HepG2 (cell line): ENCODE results near the gene OR10H1. TPM values are rescaled to one million over a fixed set of nuclear protein-coding genes. Genes with fewer than 3 reads are reported as not detected.

Experiments used
- ATAC-seq: fragments of 200-7000 bp; cut with Tn5 transposase; 3 replicates; pipeline ENCODE4 v1.9.1; 2020; ENCODE audit warnings: mild to moderate bottlenecking, moderate library complexity
- BruUV-seq: library from RNA; stranded (reverse); fragments of 400-500 nt; replicated peaks from 2 replicates; lab custom pipeline; 2021; lab: Mats Ljungman, UMichigan
- CTCF ChIA-PET: fragments of 300-600 bp; formaldehyde crosslinking; extraction: SDS; loops from one replicate; lab custom pipeline; 2021; ENCODE audit warnings: low total read pairs, inconsistent platforms, low intra/inter-chr PET ratio; lab: Yijun Ruan, JAX
- POLR2A ChIA-PET: fragments of 350-600 bp; sonication (Branson Sonifier 250); formaldehyde crosslinking; loops from one replicate; lab custom pipeline; 2020; ENCODE audit warnings: antibody characterized with exemption, inconsistent platforms; lab: Yijun Ruan, JAX
- DNase-seq: peaks from one replicate; pipeline ENCODE4 v3.0.0-alpha.2; 2015; ENCODE audit warnings: low spot score
- FAIRE-seq: peaks from 3 replicates; lab custom pipeline; 2011; peaks lifted over from hg19 to GRCh38; lab: Jason Lieb, UNC
- H2AFZ ChIP-seq: one replicate; pipeline ENCODE4 v1.6.1; 2011; ENCODE audit warnings: low read length, inconsistent platforms
- H3K27ac ChIP-seq: fragments of 300-600 bp; 3 replicates; pipeline ENCODE4 v1.8.0; 2011; ENCODE audit warnings: mixed run types, mild to moderate bottlenecking, mixed read lengths, low read length, inconsistent platforms; ENCODE audit not compliant: insufficient read depth; ENCODE audit errors: extremely low read length
- H3K27me3 ChIP-seq, 2 experiments: fragments of 200-600 bp in 1 of 2; 2 replicates in 1 of 2; 3 replicates in 1 of 2; pipeline versions ENCODE4 v1.6.0 to v1.8.0; 2011; ENCODE audit warnings: low read length in 2 of 2, mild to moderate bottlenecking in 2 of 2, moderate library complexity in 2 of 2, inconsistent platforms in 1 of 2; ENCODE audit not compliant: insufficient read depth in 2 of 2, control insufficient read depth in 1 of 2
- H3K36me3 ChIP-seq, 2 experiments: fragments of 200-600 bp in 1 of 2; replicated peaks in 1 of 2; 2 replicates in 1 of 2; 3 replicates in 1 of 2; pipeline versions ENCODE4 v1.5.1 to v1.8.0; 2011; ENCODE audit warnings: low read length in 2 of 2, inconsistent platforms in 1 of 2; ENCODE audit not compliant: insufficient read depth in 2 of 2, control insufficient read depth in 1 of 2
- H3K4me1 ChIP-seq: 2 replicates; pipeline ENCODE4 v1.5.1; 2012; ENCODE audit warnings: low read length, inconsistent platforms; ENCODE audit not compliant: insufficient read depth
- H3K4me2 ChIP-seq: 2 replicates; pipeline ENCODE4 v1.6.0; 2011; ENCODE audit warnings: low read depth, low read length, inconsistent platforms
- H3K4me3 ChIP-seq, 3 experiments: fragments of 200-600 bp in 1 of 3; sonication (generic), shearing (Covaris generic) in 1 of 3; replicated peaks in 1 of 3; 2 replicates each; pipeline ENCODE4 v1.5.1; 2011 to 2016; ENCODE audit warnings: low read length in 3 of 3, inconsistent platforms in 2 of 3, low read depth in 2 of 3, mild to moderate bottlenecking in 2 of 3, control low read depth in 1 of 3, mixed read lengths in 1 of 3; ENCODE audit not compliant: insufficient read depth in 1 of 3
- H3K79me2 ChIP-seq: one replicate; pipeline ENCODE4 v1.6.1; 2011; ENCODE audit warnings: low read length, inconsistent platforms; ENCODE audit not compliant: insufficient read depth
- H3K9ac ChIP-seq: 2 replicates; pipeline ENCODE4 v1.6.0; 2011; ENCODE audit warnings: mild to moderate bottlenecking, low read depth, low read length, inconsistent platforms; ENCODE audit not compliant: insufficient read depth
- H3K9me3 ChIP-seq: 2 replicates; pipeline ENCODE4 v1.5.1; 2012; ENCODE audit warnings: mild to moderate bottlenecking, low read length
- H4K20me1 ChIP-seq: 2 replicates; pipeline ENCODE4 v1.6.0; 2011; ENCODE audit warnings: inconsistent platforms, mild to moderate bottlenecking, low read length, moderate library complexity; ENCODE audit not compliant: insufficient read depth
- AKAP8 ChIP-seq: sonication (generic); formaldehyde crosslinking; IDR thresholded peaks from 2 replicates; pipeline ENCODE4 v1.5.1; 2020; ENCODE audit warnings: mild to moderate bottlenecking, missing genetic modification reagents
- ARID3A ChIP-seq: IDR thresholded peaks from 2 replicates; pipeline ENCODE4 v1.6.1; 2012; ENCODE audit warnings: low read depth, low read length, improper control_type of control experiment
- ATF7 ChIP-seq, 2 experiments: fragments of 450-650 bp in 1 of 2; sonication (generic) in 1 of 2; formaldehyde crosslinking in 1 of 2; IDR thresholded peaks; 2 replicates each; pipeline versions ENCODE4 v1.4.0 to v1.6.1; 2016 to 2020; ENCODE audit warnings: antibody characterized with exemption in 1 of 2, mild to moderate bottlenecking in 1 of 2, missing genetic modification reagents in 1 of 2
- HCFC1 ChIP-seq: fragments of 150-350 bp; IDR thresholded peaks from 2 replicates; pipeline ENCODE4 v1.6.1; 2014; ENCODE audit warnings: low read depth, low read length
- MEIS1 ChIP-seq: sonication (generic); formaldehyde crosslinking; IDR thresholded peaks from 2 replicates; pipeline ENCODE4 v1.9.0; 2021; ENCODE audit warnings: mild to moderate bottlenecking, missing genetic modification reagents, moderate library complexity, borderline replicate concordance
- TBP ChIP-seq: sonication (generic); formaldehyde crosslinking; IDR thresholded peaks from 2 replicates; pipeline ENCODE4 v1.5.0; 2020; ENCODE audit warnings: missing genetic modification reagents
- TCF7 ChIP-seq: sonication (generic); IDR thresholded peaks from 2 replicates; pipeline ENCODE4 v1.6.1; 2016; ENCODE audit warnings: antibody characterized with exemption, low read depth
- ZFP36L1 ChIP-seq: sonication (generic); formaldehyde crosslinking; IDR thresholded peaks from 2 replicates; pipeline ENCODE4 v1.8.0; 2022; ENCODE audit warnings: mild to moderate bottlenecking, missing genetic modification reagents, moderate library complexity
- ZGPAT ChIP-seq: IDR thresholded peaks from 2 replicates; pipeline ENCODE4 v1.6.1; 2016; ENCODE audit warnings: mild to moderate bottlenecking
- ZNF333 ChIP-seq: sonication (generic); formaldehyde crosslinking; IDR thresholded peaks from 2 replicates; pipeline ENCODE4 v1.4.0; 2020; ENCODE audit warnings: mild to moderate bottlenecking, missing genetic modification reagents, borderline replicate concordance
- ZNF468 ChIP-seq: sonication (generic); formaldehyde crosslinking; IDR thresholded peaks from 2 replicates; pipeline ENCODE4 v1.8.0; 2022; ENCODE audit warnings: mild to moderate bottlenecking, moderate library complexity, missing genetic modification reagents
- ZNF646 ChIP-seq: sonication (generic); formaldehyde crosslinking; IDR thresholded peaks from 2 replicates; pipeline ENCODE4 v1.9.0; 2021; ENCODE audit warnings: mild to moderate bottlenecking, missing genetic modification reagents
- ZNF773 ChIP-seq: sonication (generic); formaldehyde crosslinking; IDR thresholded peaks from 2 replicates; pipeline ENCODE4 v1.4.0; 2020; ENCODE audit warnings: missing genetic modification reagents, borderline replicate concordance
- ZSCAN29 ChIP-seq: sonication (generic); formaldehyde crosslinking; conservative IDR thresholded peaks from 2 replicates; pipeline ENCODE4 v1.4.0; 2020; ENCODE audit warnings: mild to moderate bottlenecking, missing genetic modification reagents
- WGBS: methylation state at CpG from one replicate; pipeline ENCODE4 v1.1.6; 2017; ENCODE audit warnings: low lambda C conversion rate; 5-methylcytosine and 5-hydroxymethylcytosine counted together
- in situ Hi-C: cut with HindIII; loops from 2 replicates; pipeline ENCODE4 v1.10.0; 2017; ENCODE audit warnings: low pct_unique_long_range_greater_than_20kb; ENCODE audit not compliant: extremely low pct_ligation_motif_present
- intact Hi-C: fragments of 100-400 bp; cut with micrococcal nuclease; formaldehyde crosslinking; loops from one replicate; pipeline ENCODE4 v1.10.0; 2022; ENCODE audit not compliant: unreplicated experiment
- polyA plus RNA-seq, 8 experiments: library from polyadenylated mRNA; depleted of rRNA in 3 of 8; stranded (reverse) in 7 of 8; unstranded in 1 of 8; fragments of >200 nt; fragmentation: Illumina TruSeq in 4 of 8; extraction: Trizol in 4 of 8; gene quantifications; 2 replicates each; pipeline versions ENCODE4 v1.2.1 to v1.2.3, GENCODE V29; 2011 to 2016; ENCODE audit warnings: low read depth in 4 of 8, missing spikeins in 1 of 8, mixed read lengths in 1 of 8; ENCODE audit not compliant: insufficient read depth in 1 of 8
- total RNA-seq, 5 experiments: library from RNA; depleted of rRNA; stranded (reverse); fragments of >200 nt; fragmentation: Illumina TruSeq; extraction: Trizol; gene quantifications; 2 replicates each; pipeline ENCODE4 v1.2.3, GENCODE V29; 2016; ENCODE audit warnings: low read depth in 1 of 5

The OR10H1 gene
- total and polyA plus RNA-seq, 2 of the 13 experiments (the other 11 are each of a cell fraction or from before 2014, with no cell fraction given) = not detected

GRCh38 chr19:15840833-15841232, 25.4 kb upstream of the OR10H1 start:
- ChIA-PET POLR2A (no interaction called here), CTCF (no interaction called here)
- Histone ChIP-seq H3K36me3 (no peaks in the 10 kb centered on the region), H3K27me3 (peaks cover 0 to under 1% of the 10 kb centered on the region in 2 experiments; a peak in 2 of 5 replicates), H3K9ac (no peak overlapping the region), H3K9me3 (no peaks in the 10 kb centered on the region), H3K4me3 (no peak overlapping the region), H3K79me2 (no peaks in the 10 kb centered on the region), H2AFZ (no peak overlapping the region), H3K4me2 (no peak overlapping the region), H4K20me1 (no peaks in the 10 kb centered on the region), H3K4me1 (peaks cover 6% of the 10 kb centered on the region), H3K27ac (no peak overlapping the region)
- in situ Hi-C loops (no loop called here), intact Hi-C loops (no loop called here)
- BruUV-seq = no TSS peak
- no peak for ATAC-seq
- no peak for DNase-seq
- WGBS = 16% methylated on average over 2 of the region's 2 CpGs
- no peak for FAIRE-seq
- TF ChIP-seq ZGPAT (CRISPR knock-in tag) = no peak
- no peak for TF ChIP-seq HCFC1
- no peak for TF ChIP-seq ZNF468
- no peak for TF ChIP-seq AKAP8 (CRISPR knock-in tag)
- TF ChIP-seq ATF7 (IDR thresholded peaks at IDR 0.05) = no peak
- TF ChIP-seq ATF7 (CRISPR knock-in tag; IDR thresholded peaks at IDR 0.05) = no peak
- TF ChIP-seq ZNF646 (CRISPR knock-in tag) = no peak
- no peak for TF ChIP-seq ARID3A
- TF ChIP-seq ZNF333 = no peak
- no peak for TF ChIP-seq ZFP36L1
- no peak for TF ChIP-seq TCF7
- TF ChIP-seq ZSCAN29 (CRISPR knock-in tag) = no peak
- no peak for TF ChIP-seq TBP (CRISPR knock-in tag)
- no peak for TF ChIP-seq ZNF773
- no peak for TF ChIP-seq MEIS1
